Stimulated activated CD4-positive, alpha-beta T cell treated with anti-CD3 and anti-CD28 coated beads, TNF-alpha, amount 100 ng/mL, for 1 hour (primary cell): ENCODE data around the gene ZCCHC4.
"Not testable (repeated sequence)": the region's sequence is repeated elsewhere in the genome, so short reads cannot be mapped to it uniquely, and the experiment has no call there.

ENCODE experiments used
- DNase-seq, 3 donors: peaks; one replicate each; pipeline ENCODE4 v3.0.0-alpha.2; 2020; ENCODE audit warnings: low read depth in 3 of 3, low spot score in 1 of 3

The ZCCHC4 gene

GRCh38 chr4:25320773-25321172 lies 8.2 kb downstream of the ZCCHC4 start:
- DNase-seq, result no peak

GRCh38 chr4:25321703-25322102 lies 9.1 kb downstream of the ZCCHC4 start:
- DNase-seq, result no peak

- DNase-seq, result not testable (repeated sequence)
Observed at GRCh38 chr4:25328463-25328862, 15.9 kb downstream of the ZCCHC4 start.

DNA sequence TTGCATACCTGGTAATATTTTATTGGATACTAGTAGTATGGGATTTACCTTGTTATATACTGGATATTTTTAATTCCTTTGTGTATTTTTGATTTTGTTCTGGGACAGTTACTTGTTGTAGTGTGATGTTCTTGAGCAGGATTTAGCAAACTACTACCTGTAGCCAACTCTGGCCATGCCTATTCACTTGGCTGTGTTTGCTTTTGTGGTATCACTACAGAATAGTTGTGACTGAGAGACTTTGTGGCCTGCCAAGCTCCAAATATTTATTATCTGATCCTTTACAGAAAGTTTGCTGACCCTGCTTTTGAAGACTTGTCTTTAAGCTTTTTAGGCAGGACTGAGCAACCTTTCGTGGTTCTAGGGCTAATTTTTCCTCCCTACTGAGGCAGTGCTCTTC lies 17.8 kb downstream of the ZCCHC4 start:
- no peak for DNase-seq

DNA sequence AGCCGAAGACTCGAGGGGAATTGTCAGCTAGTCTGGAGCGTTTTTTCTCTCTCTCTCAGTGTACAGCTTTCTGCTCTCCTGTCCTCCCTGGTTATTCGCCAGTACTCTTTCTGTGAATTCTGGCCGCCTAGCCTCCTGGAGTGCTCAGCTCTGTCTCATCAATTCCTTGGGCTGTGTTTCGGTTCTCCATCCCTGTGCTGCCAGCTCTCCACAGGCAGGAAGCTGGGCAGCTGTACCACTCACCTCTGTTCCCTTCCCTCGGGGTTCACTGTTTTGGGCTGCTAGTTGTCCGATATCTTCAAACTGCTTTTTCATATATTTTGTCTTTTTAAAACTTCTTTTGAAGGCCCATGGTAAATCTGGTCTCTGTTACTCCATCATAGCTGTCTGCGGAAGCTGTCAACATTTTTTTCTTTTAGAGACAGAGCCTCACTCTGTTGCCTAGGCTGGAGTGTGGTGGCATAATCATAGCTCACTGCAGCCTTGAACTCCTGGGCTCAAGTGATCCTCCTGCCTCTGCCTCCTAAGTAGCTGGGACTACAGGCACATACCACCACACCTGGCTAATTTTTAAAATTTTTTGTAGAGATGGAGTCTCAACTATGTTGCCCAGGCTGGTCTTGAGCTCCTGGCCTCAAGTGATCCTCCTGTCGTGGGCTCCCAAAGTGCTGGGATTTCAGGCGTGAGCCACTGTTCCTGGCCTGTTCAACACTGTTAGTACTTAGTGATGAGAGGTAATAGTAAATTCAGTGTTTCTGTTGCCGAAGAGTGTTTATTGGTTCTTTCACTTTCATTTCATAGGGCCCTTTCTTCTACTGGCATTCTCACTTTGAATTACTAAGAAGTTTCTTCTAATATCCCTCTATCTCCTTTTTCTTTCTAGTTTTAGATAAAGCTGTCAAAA lies 18.6 kb downstream of the ZCCHC4 start:
- no peak for DNase-seq

DNA sequence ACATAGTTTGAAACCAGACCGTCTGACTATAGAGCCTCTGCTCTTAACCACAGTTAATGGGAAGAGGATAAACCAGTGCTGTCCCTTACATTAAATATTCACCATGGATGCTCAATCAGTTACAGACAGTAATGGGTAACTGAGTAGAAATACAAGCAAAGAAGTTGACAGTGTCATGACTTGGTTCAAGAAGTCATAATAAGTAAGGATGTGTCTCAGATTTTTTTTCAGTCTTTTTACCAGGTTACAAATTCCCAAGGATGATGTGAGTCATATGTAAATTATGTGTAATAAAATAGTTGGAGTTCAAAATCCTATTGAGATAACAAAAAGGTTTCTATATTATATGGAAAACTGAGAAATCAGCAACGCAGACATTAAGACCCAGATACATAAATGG lies 31.1 kb downstream of the ZCCHC4 start:
- DNase-seq, result no peak

- DNase-seq, result no peak
Observed at GRCh38 chr4:25345744-25346143, 33.2 kb downstream of the ZCCHC4 start.

- DNase-seq, result no peak
Observed at GRCh38 chr4:25346913-25347312, 34.3 kb downstream of the ZCCHC4 start.

DNA sequence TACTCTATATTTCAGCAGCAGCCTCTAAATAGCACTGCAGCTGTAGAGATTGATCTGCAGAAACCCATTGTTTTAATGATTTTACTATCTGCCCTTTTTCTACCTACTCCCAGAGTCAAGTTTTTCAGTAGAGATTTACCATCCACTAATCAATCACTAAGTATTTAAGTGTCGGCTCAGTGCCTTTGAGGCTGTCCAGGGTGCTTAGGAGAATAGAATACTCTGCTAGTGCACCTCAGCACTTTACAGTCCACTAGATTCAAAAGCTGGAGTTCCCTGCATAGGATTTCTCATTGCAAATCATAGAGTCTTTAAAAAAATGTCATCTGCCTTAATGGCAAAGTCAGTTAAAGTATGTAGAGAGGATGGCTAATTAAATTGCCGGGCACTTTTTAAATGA lies 34.9 kb downstream of the ZCCHC4 start:
- DNase-seq, result no peak

DNA sequence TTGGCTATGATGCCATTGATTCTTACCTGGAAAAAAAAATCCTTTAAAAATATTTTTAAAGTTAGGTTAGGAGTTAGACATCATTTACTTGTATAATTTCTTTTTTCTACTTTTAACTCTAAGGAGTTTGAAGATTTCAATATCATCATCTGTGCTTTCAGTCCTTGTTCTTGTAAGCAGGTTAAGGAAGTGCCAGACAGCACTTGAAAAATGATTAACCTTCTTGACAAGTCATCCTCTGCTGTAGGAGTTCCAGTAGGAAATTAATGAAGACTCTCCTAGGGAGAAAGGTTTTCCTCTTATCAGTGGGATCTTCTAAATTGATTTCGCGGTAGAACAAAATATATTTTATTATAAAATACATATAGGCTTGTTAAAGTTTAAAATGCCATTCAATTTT lies 35.4 kb downstream of the ZCCHC4 start:
- DNase-seq, result no peak

- no peak for DNase-seq
Observed at GRCh38 chr4:25350561-25350960, 38.0 kb downstream of the ZCCHC4 start.

DNA sequence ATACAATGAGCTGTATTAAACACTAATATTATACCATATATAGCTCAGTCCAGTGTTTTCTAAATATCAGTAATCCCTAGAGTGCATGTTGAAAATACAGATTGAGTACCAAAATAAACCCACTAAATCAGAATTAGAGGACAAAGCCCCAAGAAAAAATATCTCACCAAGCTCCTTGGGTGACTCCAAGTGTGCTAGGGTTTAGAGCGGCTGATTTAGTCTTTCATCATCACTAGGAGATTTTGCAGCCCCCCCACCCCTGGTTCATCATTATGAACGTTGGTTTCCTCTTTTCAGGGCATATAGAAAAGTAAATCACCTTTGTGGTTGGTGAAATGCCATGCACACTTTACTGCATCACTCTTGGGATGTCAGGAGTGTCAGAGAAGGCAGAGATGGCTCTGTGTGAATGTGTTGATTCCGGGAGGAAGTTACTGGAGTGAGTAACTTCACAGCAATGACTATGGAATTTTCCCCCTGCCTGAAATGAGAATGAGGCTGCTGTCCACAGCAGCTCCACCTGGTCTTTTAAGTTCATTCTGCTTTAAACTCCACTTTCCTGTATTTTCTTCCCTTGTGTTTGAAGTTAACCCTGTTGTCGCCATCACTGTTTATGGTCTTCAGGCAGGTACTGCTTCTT lies 39.3 kb downstream of the ZCCHC4 start:
- DNase-seq, result no peak

DNA sequence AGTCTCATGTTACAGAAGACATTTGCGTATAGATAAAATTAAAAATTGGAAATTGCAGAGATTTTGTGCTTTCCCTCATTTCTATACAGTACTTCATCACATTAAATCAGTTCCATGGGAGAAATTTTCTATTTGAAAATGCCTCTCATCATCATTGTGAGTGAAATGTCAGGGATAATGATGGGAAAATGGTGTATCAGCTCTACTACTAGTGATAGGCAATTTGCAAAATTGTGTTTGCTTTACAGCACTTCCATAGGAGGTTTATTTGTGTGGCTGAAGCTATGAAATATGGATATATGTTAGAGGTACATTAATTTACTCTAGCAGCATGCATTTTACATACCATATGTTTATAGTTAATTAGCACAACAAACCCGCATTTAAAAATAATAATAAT lies 43.5 kb downstream of the ZCCHC4 start:
- no peak for DNase-seq

DNA sequence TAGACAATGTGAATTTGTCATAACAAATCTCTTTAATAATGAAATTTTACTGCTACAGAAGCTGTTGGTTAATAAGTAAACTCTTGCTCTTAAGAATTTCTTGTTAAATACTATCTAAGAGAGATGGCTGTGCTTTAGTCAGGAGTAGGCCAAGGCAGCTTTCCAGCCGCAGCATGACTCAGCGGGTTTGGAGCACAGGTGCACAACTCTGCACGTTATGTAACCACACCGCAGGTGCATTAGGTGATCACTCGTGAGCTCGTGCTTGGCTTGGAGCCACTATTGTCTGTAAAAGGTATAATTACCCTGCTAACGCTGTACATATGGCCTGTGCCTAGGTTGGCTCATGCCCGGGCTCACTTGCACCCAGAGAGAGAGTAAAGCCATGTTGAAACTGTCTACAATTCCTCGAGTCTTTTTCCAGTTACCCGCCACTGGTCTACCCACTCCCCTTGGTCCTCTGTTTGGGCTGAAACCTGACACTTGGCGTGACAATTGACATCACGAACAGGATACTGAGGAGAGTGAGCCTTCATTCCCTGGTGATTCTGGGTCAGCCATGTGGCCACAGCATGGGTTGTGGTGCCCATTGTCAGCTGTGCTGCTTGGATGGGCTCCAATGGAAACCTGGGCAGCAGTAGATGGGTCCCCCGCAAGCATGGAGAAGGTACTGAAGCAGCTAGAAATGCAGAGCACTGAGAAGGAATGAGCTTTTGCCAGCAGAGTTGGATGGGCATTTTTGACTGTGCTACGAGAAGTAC lies 46.1 kb downstream of the ZCCHC4 start:
- DNase-seq, result no peak

DNA sequence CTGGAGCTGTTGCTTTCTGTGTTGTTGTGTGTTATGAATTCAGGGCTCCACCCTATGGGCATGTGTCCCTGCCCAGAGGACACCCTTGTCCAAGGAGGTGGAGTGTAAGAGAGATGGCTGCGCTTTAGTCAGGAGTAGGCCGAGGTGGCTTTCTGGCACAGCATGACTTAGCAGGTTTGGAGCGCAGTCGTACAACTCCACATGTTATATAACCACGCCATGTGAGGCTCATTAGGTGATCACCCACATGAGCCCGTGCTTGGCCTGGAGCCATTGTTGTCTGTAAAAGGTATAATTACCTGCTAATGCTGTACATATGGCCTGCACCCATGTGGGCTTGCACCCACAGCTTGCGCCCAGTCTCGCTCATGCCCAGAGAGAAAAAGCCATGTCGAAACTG lies 48.7 kb downstream of the ZCCHC4 start:
- DNase-seq, result no peak

- DNase-seq, result no peak
Observed at GRCh38 chr4:25367004-25367621, 54.5 kb downstream of the ZCCHC4 start.

- DNase-seq, result no peak
Observed at GRCh38 chr4:25367877-25368276, 55.3 kb downstream of the ZCCHC4 start.

DNA sequence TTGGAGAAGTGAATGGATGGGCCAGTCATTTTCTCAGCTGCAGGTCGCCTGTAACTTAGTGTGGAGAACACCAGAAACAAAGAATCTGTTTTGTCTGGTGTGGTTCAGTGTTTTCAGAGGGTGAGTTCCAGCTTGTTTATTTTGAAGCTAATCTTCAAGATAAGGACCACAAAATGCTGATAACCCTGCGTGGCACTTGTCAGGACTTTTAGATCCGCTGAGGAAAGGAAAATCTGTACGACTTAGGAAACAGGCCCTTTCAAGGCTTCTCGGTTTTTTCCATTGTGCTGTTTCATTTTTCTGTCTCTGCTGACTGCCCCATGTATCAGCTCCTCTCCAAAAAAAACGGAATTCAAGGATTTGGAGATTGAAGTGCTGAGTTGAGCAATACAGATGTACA lies 55.7 kb downstream of the ZCCHC4 start:
- no peak for DNase-seq

GRCh38 chr4:25370242-25370641 lies 57.7 kb downstream of the ZCCHC4 start:
- no peak for DNase-seq

- not testable (repeated sequence) for DNase-seq
Observed at GRCh38 chr4:25372549-25372948, 60.0 kb downstream of the ZCCHC4 start.

- DNase-seq, result peak; percentile 94 to 98 (median 97)
Observed at GRCh38 chr4:25376754-25377571, 64.4 kb downstream of the ZCCHC4 start, which contains the start of gene ANAPC4. Gene ANAPC4, plus strand, starts transcription at chr4:25377263. Its CDS starts 165 bp downstream, at chr4:25377428.
